Measurements from ENCODE around the gene GFPT2.

The GFPT2 gene

DNA sequence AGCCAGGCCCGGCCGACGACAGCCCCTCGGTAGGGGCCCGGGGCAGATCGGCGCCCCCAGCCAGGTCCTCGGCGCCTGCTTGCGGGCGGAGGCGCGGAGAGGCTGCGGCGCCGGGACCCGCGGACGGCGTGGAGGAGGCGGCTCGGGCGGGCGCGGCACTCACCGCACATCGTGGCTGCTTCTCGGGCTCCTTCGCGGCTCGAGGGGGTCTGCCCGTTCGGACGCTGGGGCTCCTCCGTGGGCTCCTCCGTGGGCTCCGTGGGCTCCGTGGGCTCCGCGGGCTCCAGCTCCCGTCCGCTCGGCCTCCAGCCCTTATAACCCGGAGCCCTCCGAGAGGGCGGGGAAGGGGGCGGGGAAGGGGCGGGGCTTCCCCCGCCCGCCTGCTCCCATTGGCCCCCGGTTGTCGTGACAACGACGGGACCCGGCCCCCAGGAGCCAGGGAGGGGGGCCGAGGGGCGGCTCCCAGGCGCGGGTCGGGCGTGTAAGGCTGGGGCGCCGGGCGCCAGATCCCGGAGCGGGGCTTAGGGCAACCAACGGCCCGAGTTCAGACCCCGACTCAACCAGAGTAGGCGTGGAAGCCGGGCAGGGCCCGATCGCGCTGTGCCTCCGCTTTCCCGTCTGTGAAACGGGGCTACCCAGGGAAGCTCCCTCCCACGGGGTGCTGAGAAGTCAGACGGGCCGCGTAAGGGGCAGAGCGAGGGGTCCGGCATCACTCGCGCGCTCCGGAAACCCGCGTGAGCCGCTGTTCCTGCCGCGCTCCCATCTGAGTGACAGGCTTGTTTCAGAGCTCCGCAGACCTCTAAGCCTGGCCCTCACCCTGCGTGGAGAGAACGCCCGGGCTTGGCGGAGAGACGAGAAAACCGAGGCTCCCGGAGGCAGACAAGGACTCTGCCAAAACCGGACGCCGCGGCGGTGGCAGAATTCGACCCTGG is at the start of gene GFPT2:
Gene GFPT2, minus strand, starts transcription at position 289 of the 932 bp plus-strand sequence. Its CDS starts 119 bp downstream, at position 170.
- peak; percentile 39 for DNase-seq (ENCODE audit: low read depth)
- H3K4me3 ChIP-seq (ENCODE audit: low read length) = peak within 1 kb of the TSS; percentile 33
- TF ChIP-seq CTCF (IDR thresholded peaks at IDR 0.05; ENCODE audit: insufficient read depth, low read depth, low read length, missing control alignments) = no peak

DNA sequence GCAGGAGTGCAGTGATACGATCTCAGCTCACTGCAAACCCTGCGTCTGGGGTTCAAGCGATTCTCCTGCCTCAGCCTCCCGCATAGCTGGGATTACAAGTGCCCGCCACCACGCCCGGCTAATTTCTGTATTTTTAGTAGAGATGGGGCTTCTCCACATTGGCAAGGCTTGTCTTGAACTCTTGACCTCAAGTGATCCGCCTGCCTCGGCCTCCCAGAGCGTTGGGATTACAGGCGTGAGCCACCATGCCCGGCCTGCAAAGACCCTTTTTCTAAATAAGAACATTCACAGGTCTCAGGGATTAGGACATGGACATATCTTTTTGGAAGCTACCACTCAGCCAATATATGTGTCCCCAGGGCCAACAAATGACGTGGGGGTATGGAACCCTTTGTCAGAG is 49.6 kb upstream of the GFPT2 start:
- DNase-seq (ENCODE audit: low read depth) = no peak
- no peak for TF ChIP-seq CTCF (IDR thresholded peaks at IDR 0.05; ENCODE audit: insufficient read depth, low read depth, low read length, missing control alignments)
- H3K4me3 ChIP-seq (ENCODE audit: low read length) = no peak overlapping the region

GRCh38 chr5:180401229-180401907 is 48.2 kb upstream of the GFPT2 start:
- DNase-seq (ENCODE audit: low read depth) = no peak
- no peak for TF ChIP-seq CTCF (IDR thresholded peaks at IDR 0.05; ENCODE audit: insufficient read depth, low read depth, low read length, missing control alignments)
- no peak overlapping the region for H3K4me3 ChIP-seq (ENCODE audit: low read length)

DNA sequence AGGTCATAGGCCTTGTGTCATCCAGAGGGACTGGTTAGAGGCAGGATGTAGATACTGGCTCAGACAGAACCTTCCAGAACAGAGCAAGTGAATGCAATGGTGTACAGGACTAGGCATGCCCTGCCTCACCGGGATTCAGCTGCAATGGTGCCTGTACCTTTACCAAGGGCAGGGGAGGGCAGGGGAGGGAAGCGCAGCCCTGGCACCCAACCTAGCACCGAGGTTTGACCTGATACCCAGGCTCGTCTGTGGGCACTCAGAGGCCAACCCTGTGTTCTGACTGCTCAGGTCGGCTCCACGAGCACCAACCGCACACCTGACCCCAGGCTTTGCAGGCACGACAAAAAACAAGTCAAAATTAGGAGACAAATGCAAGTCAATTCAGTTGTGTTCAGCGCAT is 47.3 kb upstream of the GFPT2 start:
- no peak for TF ChIP-seq CTCF (IDR thresholded peaks at IDR 0.05; ENCODE audit: insufficient read depth, low read depth, low read length, missing control alignments)
- H3K4me3 ChIP-seq (ENCODE audit: low read length) = no peak overlapping the region

GRCh38 chr5:180399401-180400215 is 46.5 kb upstream of the GFPT2 start:
- H3K4me3 ChIP-seq (ENCODE audit: low read length) = no peak overlapping the region
- DNase-seq (ENCODE audit: low read depth) = no peak
- TF ChIP-seq CTCF (IDR thresholded peaks at IDR 0.05; ENCODE audit: insufficient read depth, low read depth, low read length, missing control alignments) = no peak

More for the DNA sequence above, 47.3 kb upstream of the GFPT2 start:
- DNase-seq (ENCODE audit: low read depth) = no peak

GRCh38 chr5:180396926-180397325 is 43.8 kb upstream of the GFPT2 start:
- no peak for TF ChIP-seq CTCF (IDR thresholded peaks at IDR 0.05; ENCODE audit: insufficient read depth, low read depth, low read length, missing control alignments)
- no peak overlapping the region for H3K4me3 ChIP-seq (ENCODE audit: low read length)
- no peak for DNase-seq (ENCODE audit: low read depth)

Measured in epithelial cell of esophagus (primary cell).